DMS 273 (cell line): ENCODE measurements around the gene TMEM119.
"Not testable (repeated sequence)": the region's sequence is repeated elsewhere in the genome, so short reads cannot be mapped to it uniquely, and the experiment has no call there.

Source experiments
- DNase-seq: peaks from one replicate; lab custom pipeline; 2025; ENCODE audit not compliant: unreplicated experiment; lab: John Stamatoyannopoulos, UW

The TMEM119 gene

DNA sequence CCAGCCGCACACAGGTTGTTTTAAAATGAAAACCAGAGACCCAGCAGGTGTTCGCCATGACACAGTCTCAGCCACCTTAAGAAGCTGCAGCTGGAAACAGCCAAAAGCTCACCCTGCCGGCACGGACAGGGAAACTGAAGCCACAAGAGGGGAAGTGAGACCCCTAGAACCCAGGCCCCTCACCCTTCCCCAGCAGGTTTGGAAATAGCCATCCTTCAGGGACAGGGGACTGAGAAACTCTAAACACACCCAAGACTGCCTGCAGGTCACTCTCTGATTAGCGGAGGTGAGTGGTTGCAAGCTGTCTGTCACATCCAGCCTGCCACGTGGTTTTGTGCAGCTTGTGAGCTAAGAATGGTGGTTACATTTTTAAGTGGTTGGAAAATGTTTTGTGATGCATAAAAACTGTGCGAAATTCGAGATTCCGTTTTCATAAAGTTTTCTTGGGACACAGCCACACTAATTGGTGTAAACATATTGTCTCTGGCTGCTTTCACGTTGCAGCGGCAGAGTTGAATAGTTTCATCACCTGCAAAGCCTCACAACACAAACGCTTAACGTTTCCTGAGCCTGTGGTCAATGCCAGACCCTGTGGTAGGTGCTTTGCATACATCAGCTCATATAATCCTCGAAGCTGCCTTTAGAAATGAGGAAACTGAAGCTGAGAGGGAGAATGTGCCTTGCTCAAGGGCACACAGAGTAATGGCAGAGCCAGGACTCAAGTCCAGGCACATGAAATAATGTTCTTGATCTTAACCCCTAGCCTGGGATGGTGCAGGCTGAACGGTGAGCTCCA is 37.5 kb upstream of the TMEM119 start:
- DNase-seq = peak; percentile 11

DNA sequence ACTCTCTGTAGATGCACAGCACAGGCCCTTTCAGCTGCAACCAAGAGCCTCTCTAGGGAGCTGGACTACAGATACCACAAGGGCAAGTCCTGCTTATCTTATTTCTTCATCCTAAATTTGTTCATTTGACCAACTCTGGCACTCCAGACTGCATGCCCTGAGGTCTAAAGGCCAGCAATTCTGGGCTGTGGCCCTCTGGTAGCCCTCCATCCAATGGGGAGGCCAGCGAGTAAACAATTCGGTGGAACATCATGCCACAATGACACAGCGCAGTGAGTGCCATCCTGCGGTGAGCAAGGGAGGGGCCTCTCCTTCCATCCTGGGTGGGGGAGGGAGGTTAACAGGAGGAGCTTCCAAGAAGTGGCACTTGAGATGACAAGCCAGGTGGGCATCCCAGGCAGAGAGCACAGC is 36.5 kb upstream of the TMEM119 start:
- no peak for DNase-seq

DNA sequence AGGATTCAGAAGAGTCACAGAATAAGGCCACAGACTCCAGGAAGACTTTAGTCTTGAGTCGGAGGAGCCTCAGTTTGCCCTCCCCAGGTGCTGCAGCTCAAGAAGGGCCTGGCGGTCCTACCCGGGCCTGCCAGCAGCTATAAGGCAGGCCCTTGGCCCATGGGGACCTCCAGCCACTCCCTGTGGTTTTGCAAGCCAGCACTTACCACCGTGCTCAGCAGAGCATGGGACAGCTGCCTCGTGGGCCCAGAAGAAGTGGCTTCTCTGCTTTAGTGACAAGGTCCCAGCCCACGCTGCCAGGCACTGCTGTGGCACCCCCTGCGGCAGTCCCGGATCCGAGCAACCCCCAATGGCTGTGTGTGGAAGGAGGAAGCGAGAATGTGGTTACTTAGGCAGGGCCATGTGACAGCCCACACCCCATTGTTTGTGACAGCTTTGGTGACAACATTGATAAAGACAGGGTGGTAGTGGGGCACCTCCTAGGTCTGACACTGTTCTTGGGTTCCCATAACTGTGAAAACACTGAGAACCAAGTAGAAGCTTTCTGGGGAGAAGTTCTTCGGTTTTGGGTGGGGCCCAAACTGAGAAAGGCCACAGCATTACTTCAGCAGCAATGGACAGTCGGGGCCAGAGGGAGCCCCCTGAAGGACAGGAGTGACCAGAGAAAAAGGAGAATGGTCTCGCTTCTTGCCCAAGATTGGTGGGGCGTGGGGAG is 35.8 kb upstream of the TMEM119 start, which contains the start of gene SELPLG:
TSS of gene SELPLG (minus strand) at position 361 of the 715 bp plus-strand sequence. CDS start 9,587 bp downstream, outside the sequence.
- DNase-seq = no peak

DNA sequence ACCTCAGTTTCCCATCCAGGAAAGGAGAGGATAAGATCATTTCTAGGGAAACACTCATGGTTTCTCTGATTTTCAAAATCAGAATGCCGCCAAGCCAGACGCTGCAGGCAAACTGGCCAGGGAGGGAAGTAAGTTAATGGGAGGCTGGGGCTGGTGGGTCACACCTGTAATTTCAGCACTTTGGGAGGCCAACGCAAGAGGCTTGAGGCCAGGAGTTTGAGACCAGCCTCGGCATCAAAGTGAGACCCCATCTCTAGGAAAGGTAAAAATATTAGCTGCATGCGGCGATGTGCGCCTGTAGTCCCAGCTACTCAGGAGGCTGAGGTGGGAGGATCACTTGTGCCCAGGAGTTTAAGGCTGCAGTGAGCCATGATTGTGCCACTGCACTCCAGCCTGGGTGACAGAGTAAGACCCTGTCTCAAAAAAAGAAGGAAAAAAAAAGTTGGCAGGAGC is 35.2 kb upstream of the TMEM119 start:
- DNase-seq = no peak

DNA sequence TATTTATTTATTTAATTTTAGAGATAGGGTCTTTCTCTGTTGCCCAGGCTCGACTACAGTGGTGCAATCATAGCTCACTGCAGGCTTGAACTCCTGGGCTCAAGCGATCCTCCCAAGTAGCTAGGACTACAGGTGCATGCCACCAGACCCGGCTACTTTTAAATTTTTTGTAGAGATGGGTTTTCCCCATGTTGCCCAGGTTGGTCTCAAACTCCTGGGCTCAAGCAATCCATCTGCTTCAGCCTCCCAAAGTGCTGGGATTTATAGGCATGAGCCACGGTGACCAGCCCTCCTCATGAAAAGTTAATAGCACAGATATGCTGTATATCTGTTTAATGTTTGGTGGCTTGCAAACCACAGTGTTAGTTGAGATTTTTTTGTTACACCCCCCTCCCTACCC is 33.4 kb upstream of the TMEM119 start:
- not testable (repeated sequence) for DNase-seq

DNA sequence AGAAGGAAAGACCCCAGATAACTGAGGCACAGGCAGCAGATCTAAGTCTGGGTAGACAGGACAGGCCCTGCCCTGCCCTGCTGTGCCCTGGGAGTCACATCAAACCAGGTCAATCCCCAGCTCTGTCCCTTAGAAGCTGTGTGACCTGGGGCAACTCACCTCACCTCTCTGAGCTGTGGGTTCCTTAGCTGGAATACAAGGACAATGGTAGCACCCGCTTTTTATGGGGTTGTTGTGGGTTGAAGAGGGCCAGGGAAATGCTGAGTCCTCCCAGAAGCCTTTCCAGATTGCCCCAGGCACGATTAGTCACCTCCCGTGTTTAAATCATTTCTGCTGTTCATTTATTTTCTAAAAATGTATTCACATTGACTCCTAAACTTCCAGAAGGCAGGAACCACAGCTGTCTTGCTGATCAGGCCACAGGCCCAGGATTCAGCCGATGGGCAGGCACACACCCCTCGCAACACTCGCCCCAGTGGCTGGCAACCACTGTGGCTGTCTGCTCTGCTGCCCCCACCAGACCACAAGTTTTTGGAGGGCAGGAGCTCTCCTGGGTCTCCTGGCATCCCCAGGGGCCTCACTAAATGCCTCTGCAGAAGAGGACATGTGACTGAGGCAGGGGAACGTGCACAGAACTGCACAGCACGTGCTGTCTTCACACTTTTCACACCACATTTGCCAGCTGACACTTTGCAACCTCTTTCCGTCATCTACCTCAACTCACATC is 32.8 kb upstream of the TMEM119 start:
- DNase-seq = no peak

DNA sequence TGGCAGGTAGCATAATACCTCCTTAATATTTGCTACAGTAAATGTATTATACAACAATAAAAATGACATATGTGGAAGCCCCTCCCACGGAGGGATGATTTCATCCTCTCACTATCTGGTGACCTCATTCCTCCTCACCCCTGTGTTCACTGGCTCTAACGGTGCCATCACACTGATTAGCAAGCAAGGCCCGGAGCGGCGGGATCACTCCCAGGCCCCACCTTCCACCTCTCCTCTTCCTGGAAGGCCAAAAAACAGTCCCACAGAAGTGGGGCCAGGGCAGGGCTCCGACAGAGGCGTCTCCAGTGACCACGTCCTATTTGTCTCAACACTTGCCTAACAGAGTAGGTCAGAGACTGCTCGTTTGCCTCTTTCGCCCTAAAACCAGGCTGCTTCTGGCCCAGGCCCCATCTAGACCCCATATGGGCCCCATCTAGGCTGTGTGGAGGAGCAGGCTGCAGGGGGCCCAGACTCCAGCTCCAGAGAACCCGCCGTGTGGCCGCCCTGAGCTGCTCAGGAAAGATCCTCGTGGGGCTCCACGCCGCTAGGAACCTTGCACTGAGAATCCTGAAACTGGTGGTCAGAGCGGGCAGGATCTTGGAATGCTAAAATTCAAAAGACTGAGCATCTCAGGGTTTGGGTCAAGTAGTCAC is 32.1 kb upstream of the TMEM119 start:
- peak; percentile 44 for DNase-seq

DNA sequence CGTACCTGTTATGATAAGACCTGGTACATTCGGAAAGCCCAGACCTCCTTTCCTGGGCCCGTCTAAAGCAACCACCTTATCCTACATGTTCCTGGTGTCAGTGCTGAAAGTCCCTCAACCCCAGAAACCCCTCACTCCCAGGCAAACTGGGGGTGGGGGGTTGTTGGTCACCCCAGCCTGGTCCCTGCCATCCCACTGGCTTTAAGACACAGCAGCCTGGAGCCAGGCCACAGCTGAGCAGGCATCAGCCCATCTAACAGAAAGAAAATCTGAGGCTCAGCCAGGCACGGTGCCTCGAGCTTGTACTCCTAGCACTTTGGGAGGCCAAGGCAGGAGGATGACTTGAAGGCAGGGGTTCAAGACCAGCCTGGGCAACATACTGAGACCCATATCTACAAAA is 31.3 kb upstream of the TMEM119 start:
- DNase-seq = no peak

DNA sequence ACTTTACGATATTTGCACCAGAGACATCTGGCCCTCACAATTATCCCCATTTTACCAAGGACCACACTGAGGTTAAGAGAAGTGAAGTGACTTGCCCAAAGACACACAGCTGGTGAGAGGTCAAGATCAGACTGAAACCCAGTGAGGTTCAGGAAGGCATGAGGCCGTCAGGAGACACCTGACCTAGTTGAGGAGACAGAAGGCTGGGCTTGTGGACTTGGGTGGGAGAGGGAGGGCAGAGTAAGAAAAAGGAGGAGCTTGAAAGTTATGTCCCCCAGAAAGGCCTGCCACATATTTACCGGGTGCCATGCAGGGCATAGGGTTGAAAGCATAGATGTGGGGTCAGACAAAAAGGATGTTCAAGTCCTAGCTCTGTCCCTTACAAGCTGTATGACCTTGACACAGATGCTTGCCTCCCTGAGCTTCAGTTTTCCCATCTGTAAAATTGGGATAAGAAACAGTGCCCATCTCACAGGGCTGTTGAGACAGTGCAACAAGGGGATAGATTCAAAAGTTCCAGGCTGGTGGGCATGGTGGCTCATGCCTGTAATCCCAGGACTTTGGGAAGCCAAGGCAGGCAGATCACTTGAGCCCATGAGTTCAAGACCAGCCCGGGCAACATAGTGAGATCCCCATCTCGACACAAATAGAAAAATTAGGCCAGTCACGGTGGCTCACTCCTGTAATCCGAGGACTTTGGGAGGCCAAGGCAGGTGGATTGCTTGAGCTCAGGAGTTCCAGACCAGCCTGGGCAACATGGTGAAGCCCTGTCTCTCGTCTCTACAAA is 29.4 kb upstream of the TMEM119 start:
- no peak for DNase-seq

DNA sequence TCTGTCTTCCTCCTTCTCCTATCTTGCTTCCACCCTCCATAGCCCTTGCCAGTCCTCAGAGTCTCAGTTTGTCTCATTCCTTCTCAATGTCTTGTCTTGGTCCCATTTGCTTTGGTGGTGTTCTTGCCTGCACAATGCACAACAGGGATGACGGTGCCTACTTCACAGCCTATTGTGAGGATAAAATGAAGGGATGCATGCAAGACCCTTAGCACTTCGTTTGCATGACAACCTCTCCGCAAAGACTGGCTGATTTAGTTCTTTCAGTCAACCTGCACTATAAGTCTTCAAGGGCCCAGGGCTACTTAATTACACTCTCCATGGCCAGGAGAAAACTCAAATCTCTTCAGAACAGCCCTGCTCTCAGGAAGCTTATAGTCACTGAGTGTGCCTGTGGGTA is 27.3 kb upstream of the TMEM119 start:
- no peak for DNase-seq

DNA sequence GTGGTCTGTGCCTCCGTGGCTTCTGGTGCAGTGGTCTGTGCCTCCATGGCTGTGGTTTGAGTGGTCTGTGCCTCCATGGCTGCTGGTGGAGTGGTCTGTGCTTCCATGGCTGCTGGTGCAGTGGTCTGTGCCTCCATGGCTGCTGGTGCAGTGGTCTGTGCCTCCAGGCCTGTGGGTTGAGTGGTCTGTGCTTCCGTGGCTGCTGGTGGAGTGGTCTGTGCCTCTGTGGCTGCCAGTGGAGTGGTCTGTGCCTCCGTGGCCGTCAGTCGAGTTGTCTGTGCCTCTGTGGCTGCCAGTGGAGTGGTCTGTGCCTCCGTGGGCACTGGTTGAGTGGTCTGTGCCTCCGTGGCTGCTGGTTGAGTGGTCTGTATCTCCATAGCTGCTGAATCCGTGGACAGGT is 25.7 kb upstream of the TMEM119 start:
- no peak for DNase-seq

DNA sequence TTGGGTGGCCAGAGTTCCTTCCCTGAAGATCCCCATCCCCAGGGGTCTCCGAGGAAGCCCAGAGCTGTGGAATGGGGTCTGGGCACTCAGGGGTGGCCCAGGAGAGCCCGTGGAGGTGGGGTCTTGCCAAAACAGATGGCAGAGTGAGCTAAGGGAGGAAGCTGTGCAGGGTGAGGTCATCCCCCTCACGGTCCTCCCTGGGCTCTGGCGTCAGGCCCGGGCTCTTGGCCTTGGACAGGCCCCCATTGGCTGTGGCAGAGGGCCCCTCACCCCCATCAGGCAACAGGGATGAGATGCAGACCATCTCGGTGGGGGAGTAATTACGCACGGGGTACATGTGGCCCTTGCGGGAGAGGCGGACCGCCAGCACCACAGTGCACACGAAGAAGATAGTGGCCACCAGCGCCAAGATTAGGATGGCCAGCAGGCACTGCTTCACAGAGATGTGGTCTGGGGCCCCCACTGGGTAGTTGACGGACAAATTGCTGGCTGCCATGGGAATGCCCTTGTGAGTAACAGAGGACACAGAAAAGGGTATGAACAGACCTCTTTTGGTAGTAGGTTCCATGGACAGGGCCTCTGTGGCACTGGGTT is 25.1 kb upstream of the TMEM119 start:
- DNase-seq = peak; percentile 37

DNA sequence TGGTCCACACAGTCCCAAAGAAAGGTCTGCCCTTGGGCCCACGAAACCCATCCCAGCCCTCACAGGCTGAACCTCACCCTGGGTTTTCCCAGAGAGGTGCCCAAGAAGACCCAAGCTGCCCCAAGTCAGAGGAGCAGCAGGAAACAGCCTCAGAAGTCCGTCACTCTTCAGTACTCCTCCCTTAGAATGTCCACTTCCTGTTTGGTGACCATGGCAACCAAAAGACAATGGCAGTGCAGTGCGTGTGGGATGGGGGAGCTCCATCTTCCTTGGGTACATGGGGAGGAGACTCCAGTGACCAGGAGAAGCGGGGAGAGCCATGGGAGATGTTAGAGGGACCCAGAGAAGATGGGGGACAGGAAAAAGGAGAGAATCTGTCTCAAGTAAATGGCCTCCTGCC is 24.5 kb upstream of the TMEM119 start:
- DNase-seq = peak; percentile 18

DNA sequence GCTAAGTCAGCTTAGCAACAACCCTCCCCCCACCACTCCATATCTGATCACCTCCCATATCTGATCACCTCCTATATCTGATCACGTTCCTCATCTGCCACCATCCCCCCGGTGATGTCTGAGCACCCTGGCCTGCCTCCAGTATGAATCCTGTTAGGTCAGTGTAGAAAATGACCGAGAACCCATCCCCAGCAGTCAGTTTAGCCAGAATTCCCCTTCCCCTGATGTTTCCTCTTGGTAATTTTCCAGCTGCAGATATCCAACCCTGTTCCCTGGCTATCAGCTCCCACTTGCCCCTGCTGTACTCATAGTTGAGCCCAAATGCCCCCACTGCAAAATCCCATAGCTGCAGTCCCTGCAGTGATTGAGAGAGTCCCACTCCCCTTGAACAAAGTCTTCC is 23.3 kb upstream of the TMEM119 start:
- DNase-seq = no peak

DNA sequence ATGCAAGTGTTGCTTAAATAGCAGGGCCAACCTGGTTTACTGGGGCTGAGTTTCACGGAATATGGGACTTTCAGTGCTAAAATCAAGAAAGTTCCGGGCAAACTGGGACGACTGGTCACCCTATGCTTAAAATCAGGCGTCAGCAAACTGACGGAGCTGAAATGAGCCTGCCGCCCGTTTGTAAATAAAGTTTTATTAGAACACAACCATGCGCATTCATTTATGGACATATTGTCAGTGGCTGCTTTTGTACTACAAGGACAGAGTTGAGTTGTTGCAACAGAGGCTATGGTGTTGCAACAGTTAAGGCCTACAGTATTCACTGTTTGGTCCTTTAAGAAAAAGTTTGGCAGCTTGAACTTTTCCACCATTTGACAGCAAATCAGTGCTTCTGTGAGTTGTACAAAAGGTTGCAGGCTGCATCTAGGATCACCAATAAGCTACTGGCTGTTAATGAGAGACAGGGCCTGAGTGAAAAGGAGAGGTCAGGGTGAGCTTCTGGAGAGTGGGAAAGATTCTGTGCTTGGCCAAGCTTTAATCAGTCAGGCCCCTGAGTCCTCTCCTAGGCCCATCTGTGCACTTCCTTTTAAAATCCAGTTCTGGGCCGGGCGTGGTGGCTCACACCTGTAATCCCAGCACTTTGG is 22.5 kb upstream of the TMEM119 start:
- DNase-seq = no peak

DNA sequence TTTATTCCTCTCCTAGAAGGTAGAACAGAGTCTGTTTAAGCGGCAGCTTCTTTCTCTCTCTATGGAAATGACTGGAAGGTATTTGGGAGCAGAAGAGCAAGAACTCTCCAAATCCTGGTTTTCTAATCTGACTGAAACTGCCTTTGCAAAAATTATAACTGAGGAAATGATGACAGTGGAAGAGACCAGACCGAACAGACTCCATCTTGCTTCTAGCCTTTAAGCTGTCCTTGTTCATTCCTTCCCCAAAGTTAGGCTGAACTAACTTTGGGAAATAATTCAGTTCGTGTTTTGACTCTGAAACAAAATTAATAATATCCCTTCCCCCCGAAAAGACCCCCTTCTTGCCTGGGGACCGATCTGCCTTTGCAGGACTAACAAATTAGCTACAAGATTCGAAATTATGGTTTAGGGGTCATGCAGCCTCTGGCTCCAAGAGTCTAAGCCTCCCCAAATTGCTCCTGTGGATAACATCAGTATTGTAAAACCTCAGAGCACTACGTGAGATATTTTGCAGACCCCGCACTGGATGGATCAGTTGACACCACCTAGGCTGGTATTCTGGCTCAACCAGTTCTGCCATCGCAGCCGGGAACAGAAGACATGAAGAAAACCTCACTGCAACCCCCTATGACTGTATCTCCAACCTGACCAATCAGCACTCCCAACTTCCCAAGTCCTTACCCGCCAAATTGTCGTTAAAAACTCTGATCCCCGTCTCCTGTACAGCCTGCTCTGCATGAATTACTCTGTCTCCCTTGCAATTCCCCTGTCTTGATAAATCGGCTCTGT is 21.7 kb upstream of the TMEM119 start:
- DNase-seq = no peak

DNA sequence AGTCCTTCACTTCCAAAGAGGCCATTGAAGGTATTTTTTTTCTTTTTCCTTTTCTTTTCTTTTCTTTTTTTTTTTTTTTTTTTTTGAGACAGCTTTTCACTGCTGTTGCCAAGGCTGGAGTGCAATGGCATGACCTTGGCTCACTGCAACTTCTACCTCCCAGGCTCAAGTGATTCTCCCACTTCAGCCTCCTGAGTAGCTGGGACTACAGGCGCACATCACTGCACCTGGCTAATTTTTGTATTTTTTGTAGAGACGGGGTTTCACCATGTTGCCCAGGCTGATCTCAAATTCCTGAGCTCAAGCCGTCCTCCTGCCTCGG is 21.0 kb upstream of the TMEM119 start:
- DNase-seq = not testable (repeated sequence)

DNA sequence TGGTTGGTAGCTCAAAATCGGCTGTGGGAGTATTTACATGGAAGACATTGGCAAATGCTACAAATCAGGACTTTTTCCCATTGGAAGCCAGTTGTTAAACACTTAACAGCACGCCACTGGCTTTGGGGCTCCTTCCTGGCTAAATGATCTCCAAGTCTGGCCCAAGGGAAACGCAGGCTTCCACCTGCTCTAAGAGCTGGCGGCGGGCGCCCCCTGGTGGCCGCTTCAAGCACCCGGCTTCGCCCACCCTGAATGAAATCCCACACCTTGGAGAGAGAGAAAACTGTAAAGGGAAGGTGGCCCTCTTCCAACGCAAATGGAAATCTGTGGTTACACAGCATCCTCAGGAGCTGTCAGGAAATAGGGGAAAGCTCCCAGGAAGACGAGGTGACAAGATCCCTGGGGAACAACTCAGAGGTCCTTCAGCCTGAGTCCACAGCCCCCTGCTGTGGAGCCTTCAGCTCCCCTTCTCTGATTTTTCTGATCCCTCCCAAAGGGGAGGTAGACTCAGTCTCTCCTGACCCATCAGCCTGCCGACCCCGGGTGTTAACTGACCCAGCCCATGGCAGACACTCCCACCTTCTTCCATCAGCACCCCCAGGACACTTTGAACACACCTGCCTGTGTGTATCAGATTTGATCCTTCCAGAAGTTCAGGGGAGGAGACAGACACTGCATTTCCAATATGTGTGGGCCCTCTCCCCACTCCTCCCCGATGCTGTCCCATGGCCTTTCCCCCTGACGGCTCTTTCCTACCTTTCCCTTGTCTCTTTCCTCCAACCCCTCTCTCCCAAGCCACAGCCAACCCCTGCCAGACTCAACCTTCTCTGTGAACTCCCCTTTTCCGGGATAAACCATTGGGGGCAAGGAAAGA is 20.4 kb upstream of the TMEM119 start:
- peak; percentile 91 for DNase-seq
